ENCODE measurements around the gene NTRK2.

The NTRK2 gene

DNA sequence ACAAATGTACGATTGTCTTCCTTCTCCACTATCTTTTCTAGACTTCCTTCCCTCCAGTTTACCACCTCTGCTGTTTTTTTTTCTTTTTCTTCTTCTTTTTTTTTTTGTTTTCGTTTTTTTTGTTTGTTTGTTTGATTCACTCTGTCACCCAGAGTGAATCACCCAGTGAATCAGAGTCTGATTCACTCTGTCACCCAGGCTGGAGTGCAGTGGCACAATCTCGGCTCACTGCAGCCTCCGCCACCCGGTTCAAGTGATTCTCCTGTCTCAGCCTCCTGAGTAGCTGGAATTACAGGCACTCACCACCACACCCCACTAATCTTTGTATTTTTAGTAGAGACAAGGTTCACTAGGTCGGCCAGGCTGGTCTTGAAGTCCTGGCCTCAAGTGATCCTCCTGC lies 375.7 kb downstream of the NTRK2 start:
- no peak overlapping the region for H3K27ac ChIP-seq
- TF ChIP-seq, protein P1, sequence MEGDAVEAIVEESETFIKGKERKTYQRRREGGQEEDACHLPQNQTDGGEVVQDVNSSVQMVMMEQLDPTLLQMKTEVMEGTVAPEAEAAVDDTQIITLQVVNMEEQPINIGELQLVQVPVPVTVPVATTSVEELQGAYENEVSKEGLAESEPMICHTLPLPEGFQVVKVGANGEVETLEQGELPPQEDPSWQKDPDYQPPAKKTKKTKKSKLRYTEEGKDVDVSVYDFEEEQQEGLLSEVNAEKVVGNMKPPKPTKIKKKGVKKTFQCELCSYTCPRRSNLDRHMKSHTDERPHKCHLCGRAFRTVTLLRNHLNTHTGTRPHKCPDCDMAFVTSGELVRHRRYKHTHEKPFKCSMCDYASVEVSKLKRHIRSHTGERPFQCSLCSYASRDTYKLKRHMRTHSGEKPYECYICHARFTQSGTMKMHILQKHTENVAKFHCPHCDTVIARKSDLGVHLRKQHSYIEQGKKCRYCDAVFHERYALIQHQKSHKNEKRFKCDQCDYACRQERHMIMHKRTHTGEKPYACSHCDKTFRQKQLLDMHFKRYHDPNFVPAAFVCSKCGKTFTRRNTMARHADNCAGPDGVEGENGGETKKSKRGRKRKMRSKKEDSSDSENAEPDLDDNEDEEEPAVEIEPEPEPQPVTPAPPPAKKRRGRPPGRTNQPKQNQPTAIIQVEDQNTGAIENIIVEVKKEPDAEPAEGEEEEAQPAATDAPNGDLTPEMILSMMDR (conservative IDR thresholded peaks at IDR 0.05): no peak

DNA sequence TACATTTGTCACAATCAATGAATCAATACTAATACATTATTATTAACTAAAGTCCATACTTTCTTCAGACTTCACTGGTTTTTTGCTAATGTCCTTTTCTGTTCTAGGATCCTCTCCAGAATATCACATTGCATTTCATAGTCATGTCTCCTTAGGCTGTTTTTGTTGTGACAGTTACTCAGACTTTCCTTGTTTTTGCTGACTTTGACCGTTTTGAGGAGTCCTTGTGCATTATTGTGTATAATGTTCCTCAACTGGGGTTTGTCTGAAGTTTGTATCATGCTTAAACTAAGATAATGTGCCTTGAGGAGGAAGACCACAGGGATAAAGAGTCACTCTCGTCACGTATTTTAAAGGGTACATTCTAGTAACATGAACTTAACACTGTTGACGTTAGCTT lies 376.9 kb downstream of the NTRK2 start:
- TF ChIP-seq, protein P1 (conservative IDR thresholded peaks at IDR 0.05): no peak
- H3K27ac ChIP-seq: no peak overlapping the region

DNA sequence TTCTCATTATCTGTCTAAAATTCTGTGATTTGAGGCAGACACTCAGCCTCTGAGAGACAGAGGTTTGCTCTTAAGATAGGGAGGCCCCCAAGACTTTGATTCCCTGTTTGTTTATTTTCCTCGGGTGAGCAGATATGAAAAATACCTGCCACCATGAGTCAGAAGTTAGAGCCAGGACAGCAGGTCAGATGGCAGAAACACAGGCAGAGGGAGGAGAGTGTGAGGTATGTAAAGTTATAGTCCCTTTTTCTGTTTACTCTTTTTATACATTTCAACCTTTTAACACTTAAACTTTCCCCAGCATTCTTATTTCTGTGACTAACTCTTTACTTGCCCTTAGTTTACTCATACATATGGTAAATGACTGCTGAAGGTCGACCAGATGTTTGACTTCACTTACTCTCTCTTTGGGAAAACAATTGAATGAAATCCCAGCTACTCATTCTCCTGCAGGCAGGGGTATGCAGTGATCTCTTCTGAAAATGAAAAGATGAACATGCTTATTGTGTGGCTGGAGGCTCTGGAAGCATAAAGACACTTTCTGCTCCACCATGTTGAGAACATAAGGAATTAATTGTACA lies 383.8 kb downstream of the NTRK2 start:
- H3K27ac ChIP-seq: no peak overlapping the region
- TF ChIP-seq, protein P1 (conservative IDR thresholded peaks at IDR 0.05): no peak

DNA sequence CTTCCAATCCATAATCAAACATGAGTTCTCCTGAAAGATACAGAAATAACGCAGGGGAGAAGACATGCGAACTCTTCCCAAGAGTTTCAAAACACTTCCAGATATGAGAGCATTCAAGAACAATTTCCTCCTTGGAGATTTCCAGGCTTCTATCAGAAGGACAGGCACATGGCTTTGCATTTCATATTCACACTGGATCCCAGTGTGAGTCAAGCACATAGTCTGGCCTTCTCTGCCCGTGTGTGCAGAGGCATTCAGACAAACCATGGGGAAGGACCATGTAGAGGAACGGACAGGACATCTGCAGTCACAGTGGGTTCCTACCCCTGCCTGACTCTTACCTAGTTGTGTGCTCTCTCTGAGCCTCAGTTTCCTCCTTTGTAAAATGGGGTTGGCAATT lies 384.5 kb downstream of the NTRK2 start:
- H3K27ac ChIP-seq: no peak overlapping the region
- TF ChIP-seq, protein P1 (conservative IDR thresholded peaks at IDR 0.05): no peak

DNA sequence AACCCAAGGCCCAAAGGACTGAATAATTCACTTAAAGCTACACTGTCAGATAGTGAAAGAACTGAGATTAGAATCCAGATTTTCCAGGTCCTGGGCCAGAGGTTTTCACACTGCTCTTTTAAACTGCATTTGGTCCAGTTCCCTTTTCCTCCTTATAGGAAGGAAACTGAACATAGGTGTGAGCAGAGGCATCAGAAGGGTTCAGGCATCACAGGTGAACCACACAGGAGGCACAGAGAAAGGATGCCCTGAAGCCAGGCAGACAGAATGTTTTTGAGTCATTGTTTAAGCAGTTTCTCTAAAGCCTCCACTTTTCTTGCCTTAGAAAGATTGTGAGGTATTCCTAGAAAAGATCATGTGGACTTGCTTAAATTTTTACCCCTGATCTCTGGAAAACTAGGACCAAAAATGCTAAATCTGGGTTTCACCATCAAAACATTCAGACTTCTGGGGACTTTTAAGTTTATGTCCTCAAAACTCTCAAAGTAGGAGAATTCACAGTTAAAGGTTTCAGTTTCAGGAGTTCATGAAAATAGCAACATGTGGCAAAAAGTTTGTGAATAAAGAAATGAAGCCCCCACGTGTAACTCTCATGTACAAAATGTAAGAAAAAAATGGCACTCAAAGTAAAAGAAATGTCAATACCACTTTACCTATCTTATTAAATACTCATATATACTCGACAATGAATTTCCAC lies 386.1 kb downstream of the NTRK2 start:
- TF ChIP-seq, protein P1 (conservative IDR thresholded peaks at IDR 0.05): no peak
- no peak overlapping the region for H3K27ac ChIP-seq

DNA sequence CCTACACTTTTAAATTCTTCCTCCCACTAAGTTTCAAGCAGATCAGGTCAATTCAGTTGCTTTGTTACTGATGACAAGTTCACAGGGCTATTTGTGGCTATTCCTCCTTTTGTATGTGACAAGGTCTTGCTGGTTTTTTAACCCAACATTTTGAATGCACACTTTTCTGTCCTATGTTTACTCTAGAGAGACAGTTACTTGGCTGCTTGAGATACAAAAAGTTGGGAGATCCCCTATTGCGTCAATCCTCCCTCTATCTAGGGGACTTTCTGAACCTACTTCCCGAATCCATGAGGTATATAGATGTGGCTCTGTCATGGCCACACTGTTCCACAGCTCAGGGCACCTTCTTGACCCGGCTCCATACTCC lies 386.7 kb downstream of the NTRK2 start:
- TF ChIP-seq, protein P1 (conservative IDR thresholded peaks at IDR 0.05): no peak
- no peak overlapping the region for H3K27ac ChIP-seq

DNA sequence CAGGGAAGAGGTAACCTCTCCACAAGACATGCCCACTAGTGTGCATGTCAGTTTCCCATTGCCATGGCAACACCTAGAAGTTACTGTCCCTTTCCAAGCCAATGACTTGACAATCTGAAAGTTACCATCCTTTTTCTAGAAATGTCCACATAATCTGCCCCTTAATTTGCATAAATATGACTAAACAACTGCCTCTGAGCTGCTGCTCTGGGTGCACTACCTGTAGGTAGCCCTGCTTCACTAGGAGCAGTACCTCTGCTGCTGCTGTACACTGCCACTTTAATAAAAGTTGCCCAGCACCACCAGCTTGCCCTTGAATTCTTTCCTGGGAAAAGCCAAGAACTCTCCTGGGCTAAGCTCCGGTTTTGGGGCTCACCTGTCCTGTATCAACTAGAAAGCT lies 392.4 kb downstream of the NTRK2 start:
- H3K27ac ChIP-seq: no peak overlapping the region
- TF ChIP-seq, protein P1 (conservative IDR thresholded peaks at IDR 0.05): no peak
